ENCODE results near the gene RAD9A.

The RAD9A gene

DNA sequence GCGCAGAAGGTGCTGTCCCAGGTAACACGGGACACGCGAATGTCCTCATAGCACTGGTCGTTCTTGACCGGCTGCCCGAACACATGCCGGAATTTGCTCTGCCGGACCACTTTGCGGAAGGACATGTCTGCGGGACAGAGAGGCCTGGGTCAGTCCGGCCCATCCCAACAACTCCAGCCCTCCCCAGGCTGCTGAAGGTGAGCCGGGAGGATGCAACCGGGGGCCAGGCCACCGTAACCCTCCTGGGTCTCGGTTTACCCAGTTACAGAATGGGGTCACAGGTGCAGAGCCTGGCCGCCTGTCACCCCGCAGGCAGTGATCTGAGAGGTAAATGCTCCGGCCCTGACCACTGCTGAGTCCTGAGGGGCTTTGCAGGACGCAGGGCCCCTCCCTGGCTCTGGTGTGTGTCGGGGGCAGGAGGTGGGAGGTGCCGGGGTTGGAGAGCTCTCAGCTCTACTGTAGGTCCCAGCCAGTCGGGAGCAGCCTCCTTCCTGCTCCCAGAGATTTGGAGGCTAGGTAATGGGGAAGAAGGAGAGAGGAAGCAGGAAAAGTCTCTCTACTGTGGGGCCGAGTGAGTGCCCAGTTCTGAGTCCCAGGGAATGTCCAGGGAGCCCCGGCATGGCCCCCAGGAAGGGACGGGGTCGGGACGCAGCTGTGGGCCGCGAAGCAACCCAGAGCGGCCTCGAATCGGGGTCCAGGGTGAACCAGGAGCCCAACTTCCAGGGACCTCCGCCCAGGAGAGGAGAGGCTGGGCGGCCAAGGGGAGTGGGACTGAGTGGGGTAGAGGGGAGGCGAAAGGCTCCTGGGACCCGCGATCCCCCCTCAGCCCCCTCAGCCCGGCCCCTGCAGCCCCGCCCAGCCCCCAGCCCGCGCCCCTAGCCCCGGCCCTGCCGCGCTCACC lies 51.0 kb downstream of the RAD9A start:
- no peak for DNase-seq

DNA sequence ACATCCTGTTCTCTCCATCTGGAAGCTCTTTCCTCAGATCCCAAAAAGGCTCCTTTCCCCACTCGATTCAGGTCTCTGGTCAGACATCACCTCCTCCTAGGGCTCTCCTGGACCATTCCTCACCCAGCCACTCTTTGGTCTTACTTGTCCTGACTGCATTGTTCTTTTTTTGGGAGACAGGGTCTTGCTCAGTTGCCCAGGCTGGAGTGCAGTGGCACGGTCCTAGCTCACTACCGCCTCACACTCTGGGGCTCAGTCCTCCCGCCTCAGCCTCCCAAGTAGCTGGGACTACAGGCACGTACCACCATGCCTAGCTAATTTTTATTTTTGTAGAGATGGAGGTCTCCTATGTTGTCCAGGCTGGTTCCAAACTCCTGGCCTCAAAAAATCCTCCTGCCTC lies 53.7 kb downstream of the RAD9A start:
- DNase-seq: no peak
